Mesendoderm (in vitro differentiated cells): ENCODE data around the gene ROBO1.

Experiments used
- DNase-seq: peaks from one replicate; pipeline ENCODE4 v3.0.0; 2013
- H2AK5ac ChIP-seq: 2 replicates; pipeline ENCODE4 v1.6.1; 2013; ENCODE audit warnings: low read length, inconsistent platforms
- H2BK120ac ChIP-seq: 2 replicates; pipeline ENCODE4 v1.6.1; 2013; ENCODE audit warnings: low read depth, mild to moderate bottlenecking, low read length, moderate library complexity, mixed read lengths
- H2BK15ac ChIP-seq: replicated peaks from 2 replicates; pipeline ENCODE4 v1.6.1; 2013; ENCODE audit warnings: low read depth, mild to moderate bottlenecking, moderate library complexity
- H2BK5ac ChIP-seq: 2 replicates; pipeline ENCODE4 v1.6.1; 2013; ENCODE audit warnings: low read length, inconsistent platforms
- H3K18ac ChIP-seq: 2 replicates; pipeline ENCODE4 v1.6.1; 2013; ENCODE audit warnings: mild to moderate bottlenecking, low read length, mixed read lengths
- H3K23ac ChIP-seq: one replicate; pipeline ENCODE4 v1.6.1; 2013; ENCODE audit warnings: low read length
- H3K27ac ChIP-seq: 2 replicates; pipeline ENCODE4 v1.5.1; 2013; ENCODE audit warnings: low read depth, mild to moderate bottlenecking, inconsistent platforms, low read length, moderate library complexity
- H3K27me3 ChIP-seq: 2 replicates; pipeline ENCODE4 v1.6.1; 2013; ENCODE audit warnings: low read length, control low read depth, mild to moderate bottlenecking, inconsistent platforms; ENCODE audit not compliant: insufficient read depth, poor library complexity
- H3K36me3 ChIP-seq: 2 replicates; pipeline ENCODE4 v1.6.1; 2013; ENCODE audit warnings: low read length, inconsistent platforms; ENCODE audit not compliant: control insufficient read depth, insufficient read depth
- H3K4ac ChIP-seq: one replicate; pipeline ENCODE4 v1.6.1; 2013; ENCODE audit warnings: low read depth, mild to moderate bottlenecking, low read length, moderate library complexity
- H3K4me1 ChIP-seq: 2 replicates; pipeline ENCODE4 v1.6.1; 2013; ENCODE audit warnings: low read depth, low read length, inconsistent platforms; ENCODE audit not compliant: control insufficient read depth
- H3K4me2 ChIP-seq: 2 replicates; pipeline ENCODE4 v1.6.1; 2013; ENCODE audit warnings: low read length
- H3K4me3 ChIP-seq: 2 replicates; pipeline ENCODE4 v1.5.1; 2013; ENCODE audit warnings: mild to moderate bottlenecking, low read length
- H3K56ac ChIP-seq: one replicate; pipeline ENCODE4 v1.6.1; 2013; ENCODE audit warnings: low read length
- H3K79me1 ChIP-seq: 2 replicates; pipeline ENCODE4 v1.6.1; 2013; ENCODE audit warnings: low read length, inconsistent platforms
- H3K79me2 ChIP-seq: 2 replicates; pipeline ENCODE4 v1.6.1; 2013; ENCODE audit warnings: mild to moderate bottlenecking, low read length; ENCODE audit not compliant: control insufficient read depth, insufficient read depth
- H3K9ac ChIP-seq: 2 replicates; pipeline ENCODE4 v1.6.1; 2013; ENCODE audit warnings: low read length, inconsistent platforms
- H4K5ac ChIP-seq: one replicate; pipeline ENCODE4 v1.6.1; 2013; ENCODE audit warnings: low read length
- H4K8ac ChIP-seq: one replicate; pipeline ENCODE4 v1.6.1; 2013; ENCODE audit warnings: low read depth, mild to moderate bottlenecking, control low read depth, low read length, moderate library complexity
- WGBS: extraction: QIAGEN DNeasy Blood & Tissue Kit; methylation state at CpG from one replicate; pipeline ENCODE4 v1.1.7; 2013; ENCODE audit warnings: low lambda C conversion rate, missing lambda C conversion rate; ENCODE audit not compliant: insufficient coverage; ENCODE audit errors: extremely low coverage; 5-methylcytosine and 5-hydroxymethylcytosine counted together

Gene ROBO1

GRCh38 chr3:78878011-78878410, 889.8 kb downstream of the ROBO1 start:
- no peak overlapping the region for H3K27ac ChIP-seq
- H2AK5ac ChIP-seq: no peak overlapping the region
- H3K9ac ChIP-seq: no peak overlapping the region
- H3K4me3 ChIP-seq: no peak overlapping the region
- no peak for DNase-seq
- WGBS: no CpG with 5 or more reads among the region's 4 CpGs
- no peaks in the 10 kb centered on the region for H3K79me2 ChIP-seq
- no peak overlapping the region for H3K23ac ChIP-seq
- H3K18ac ChIP-seq: no peak overlapping the region
- peak overlapping the region; percentile 28 for H2BK120ac ChIP-seq
- H2BK15ac ChIP-seq: no peak overlapping the region
- H3K79me1 ChIP-seq: peaks cover 3% of the 10 kb centered on the region
- H4K5ac ChIP-seq: no peak overlapping the region
- H2BK5ac ChIP-seq: no peak overlapping the region
- H3K56ac ChIP-seq: no peak overlapping the region
- no peak overlapping the region for H4K8ac ChIP-seq
- no peak overlapping the region for H3K4ac ChIP-seq
- H3K4me2 ChIP-seq: no peak overlapping the region
- H3K4me1 ChIP-seq: peaks cover 2% of the 10 kb centered on the region
- H3K36me3 ChIP-seq: no peaks in the 10 kb centered on the region
- no peaks in the 10 kb centered on the region for H3K27me3 ChIP-seq

GRCh38 chr3:78875851-78876250, 891.9 kb downstream of the ROBO1 start:
- Histone ChIP-seq H2AK5ac (no peak overlapping the region), H2BK5ac (no peak overlapping the region), H3K56ac (no peak overlapping the region), H3K4me3 (no peak overlapping the region), H3K4me1 (peaks cover 5% of the 10 kb centered on the region), H3K27me3 (no peaks in the 10 kb centered on the region), H3K4me2 (no peak overlapping the region), H3K4ac (no peak overlapping the region), H3K18ac (no peak overlapping the region), H3K23ac (no peak overlapping the region), H3K27ac (no peak overlapping the region), H3K79me1 (peaks cover 1% of the 10 kb centered on the region), H4K5ac (no peak overlapping the region), H3K79me2 (no peaks in the 10 kb centered on the region), H2BK120ac (no peak overlapping the region), H3K9ac (no peak overlapping the region), H4K8ac (no peak overlapping the region), H2BK15ac (no peak overlapping the region), H3K36me3 (no peaks in the 10 kb centered on the region)
- no peak for DNase-seq

- Histone ChIP-seq H3K4me3 (no peak overlapping the region), H3K4ac (no peak overlapping the region), H3K79me2 (no peaks in the 10 kb centered on the region), H3K18ac (no peak overlapping the region), H4K5ac (no peak overlapping the region), H3K27me3 (no peaks in the 10 kb centered on the region), H2AK5ac (no peak overlapping the region), H3K79me1 (no peaks in the 10 kb centered on the region), H3K36me3 (no peaks in the 10 kb centered on the region), H3K4me1 (peaks cover 5% of the 10 kb centered on the region), H2BK120ac (no peak overlapping the region), H4K8ac (no peak overlapping the region), H3K4me2 (no peak overlapping the region), H3K27ac (no peak overlapping the region), H3K23ac (no peak overlapping the region), H2BK5ac (no peak overlapping the region), H3K9ac (no peak overlapping the region), H3K56ac (no peak overlapping the region), H2BK15ac (no peak overlapping the region)
- WGBS: no CpG with 5 or more reads among the region's 4 CpGs
- no peak for DNase-seq
Measured at GRCh38 chr3:78875436-78875835, 892.4 kb downstream of the ROBO1 start.

- H2BK15ac ChIP-seq: no peak overlapping the region
- peaks cover 5% of the 10 kb centered on the region for H3K4me1 ChIP-seq
- no peak overlapping the region for H2BK120ac ChIP-seq
- no peak overlapping the region for H3K23ac ChIP-seq
- no peak overlapping the region for H3K4me2 ChIP-seq
- no peak overlapping the region for H3K4me3 ChIP-seq
- no peaks in the 10 kb centered on the region for H3K27me3 ChIP-seq
- H3K27ac ChIP-seq: no peak overlapping the region
- H3K4ac ChIP-seq: no peak overlapping the region
- no peak overlapping the region for H4K8ac ChIP-seq
- H2AK5ac ChIP-seq: no peak overlapping the region
- no peaks in the 10 kb centered on the region for H3K79me1 ChIP-seq
- H2BK5ac ChIP-seq: no peak overlapping the region
- H3K56ac ChIP-seq: no peak overlapping the region
- no peaks in the 10 kb centered on the region for H3K36me3 ChIP-seq
- H4K5ac ChIP-seq: no peak overlapping the region
- no CpG with 5 or more reads among the region's 2 CpGs for WGBS
- H3K79me2 ChIP-seq: no peaks in the 10 kb centered on the region
- H3K9ac ChIP-seq: no peak overlapping the region
- no peak overlapping the region for H3K18ac ChIP-seq
- no peak for DNase-seq
Measured at GRCh38 chr3:78873641-78874040, 894.2 kb downstream of the ROBO1 start.

- Histone ChIP-seq H4K8ac (no peak overlapping the region), H3K79me2 (no peaks in the 10 kb centered on the region), H4K5ac (no peak overlapping the region), H3K4me2 (no peak overlapping the region), H2BK5ac (no peak overlapping the region), H3K18ac (no peak overlapping the region), H3K56ac (peak overlapping the region; percentile 30), H3K4me3 (no peak overlapping the region), H3K36me3 (no peaks in the 10 kb centered on the region), H3K4me1 (peaks cover 5% of the 10 kb centered on the region), H3K79me1 (no peaks in the 10 kb centered on the region), H3K23ac (no peak overlapping the region), H3K9ac (no peak overlapping the region), H3K27ac (no peak overlapping the region), H2AK5ac (no peak overlapping the region), H2BK15ac (no peak overlapping the region), H3K4ac (no peak overlapping the region), H3K27me3 (no peaks in the 10 kb centered on the region), H2BK120ac (no peak overlapping the region)
- peak; percentile 66 for DNase-seq
- WGBS: no CpG with 5 or more reads among the region's 3 CpGs
Measured at GRCh38 chr3:78872195-78872594, 895.6 kb downstream of the ROBO1 start.

GRCh38 chr3:78871048-78871447, 896.8 kb downstream of the ROBO1 start:
- Histone ChIP-seq H3K4ac (no peak overlapping the region), H2BK120ac (no peak overlapping the region), H3K23ac (no peak overlapping the region), H3K4me2 (no peak overlapping the region), H3K27ac (no peak overlapping the region), H3K36me3 (no peaks in the 10 kb centered on the region), H3K56ac (no peak overlapping the region), H3K18ac (no peak overlapping the region), H4K5ac (no peak overlapping the region), H3K4me3 (no peak overlapping the region), H2BK15ac (no peak overlapping the region), H3K79me1 (no peaks in the 10 kb centered on the region), H3K79me2 (no peaks in the 10 kb centered on the region), H2AK5ac (no peak overlapping the region), H3K4me1 (peaks cover 5% of the 10 kb centered on the region), H2BK5ac (no peak overlapping the region), H3K9ac (no peak overlapping the region), H4K8ac (peak overlapping the region; percentile 94), H3K27me3 (no peaks in the 10 kb centered on the region)
- WGBS: no CpG with 5 or more reads among the region's 4 CpGs
- no peak for DNase-seq
